KMS-11 (cell line): ENCODE measurements around the gene PLEKHF1.
A peak's percentile ranks its signal among the peaks of the same experiment; 100 is the strongest.

Experiments used
- H2AFZ ChIP-seq: fragments of 200-600 bp; sonication (generic); 2 replicates; pipeline ENCODE4 v1.6.1; 2016; ENCODE audit warnings: antibody characterized with exemption, mixed run types, low read depth
- H3K27ac ChIP-seq: fragments of 200-600 bp; sonication (generic); 2 replicates; pipeline ENCODE4 v1.6.1; 2016; ENCODE audit warnings: mild to moderate bottlenecking, mixed run types
- H3K27me3 ChIP-seq: fragments of 200-600 bp; sonication (generic); 2 replicates; pipeline ENCODE4 v1.6.1; 2017; ENCODE audit warnings: mild to moderate bottlenecking, low read depth, mixed run types, moderate library complexity; ENCODE audit not compliant: insufficient read depth
- H3K36me3 ChIP-seq: fragments of 200-600 bp; sonication (generic); 2 replicates; pipeline ENCODE4 v1.6.1; 2017; ENCODE audit warnings: mild to moderate bottlenecking, mixed run types; ENCODE audit not compliant: insufficient read depth
- H3K4me1 ChIP-seq: fragments of 200-600 bp; sonication (generic); 2 replicates; pipeline ENCODE4 v1.6.1; 2016; ENCODE audit warnings: mild to moderate bottlenecking, low read depth, mixed run types; ENCODE audit not compliant: poor library complexity, severe bottlenecking
- H3K4me2 ChIP-seq: fragments of 200-600 bp; sonication (generic); 2 replicates; pipeline ENCODE4 v1.7.0; 2016; ENCODE audit warnings: mild to moderate bottlenecking, mixed run types
- H3K4me3 ChIP-seq: fragments of 200-600 bp; sonication (generic); IDR thresholded peaks from 2 replicates; pipeline ENCODE4 v1.6.1; 2017; ENCODE audit warnings: low read depth, low read length, mixed read lengths; ENCODE audit not compliant: insufficient read depth
- H3K79me2 ChIP-seq: fragments of 200-600 bp; sonication (generic); 2 replicates; pipeline ENCODE4 v1.6.1; 2016; ENCODE audit warnings: low read depth, mixed run types; ENCODE audit not compliant: insufficient read depth
- H3K9ac ChIP-seq: fragments of 200-600 bp; sonication (generic); 2 replicates; pipeline ENCODE4 v1.6.1; 2016; ENCODE audit warnings: mild to moderate bottlenecking, mixed run types
- H4K20me1 ChIP-seq: fragments of 200-600 bp; sonication (generic); 2 replicates; pipeline ENCODE4 v1.6.1; 2016; ENCODE audit warnings: mild to moderate bottlenecking, mixed run types; ENCODE audit not compliant: insufficient read depth
- TF ChIP-seq, protein P1 (sequence below): fragments of 200-600 bp; sonication (generic); conservative IDR thresholded peaks from 2 replicates; pipeline ENCODE4 v1.6.1; 2017; ENCODE audit warnings: low read depth, mild to moderate bottlenecking, antibody characterized with exemption, low read length, moderate library complexity, mixed read lengths

PLEKHF1 gene

DNA sequence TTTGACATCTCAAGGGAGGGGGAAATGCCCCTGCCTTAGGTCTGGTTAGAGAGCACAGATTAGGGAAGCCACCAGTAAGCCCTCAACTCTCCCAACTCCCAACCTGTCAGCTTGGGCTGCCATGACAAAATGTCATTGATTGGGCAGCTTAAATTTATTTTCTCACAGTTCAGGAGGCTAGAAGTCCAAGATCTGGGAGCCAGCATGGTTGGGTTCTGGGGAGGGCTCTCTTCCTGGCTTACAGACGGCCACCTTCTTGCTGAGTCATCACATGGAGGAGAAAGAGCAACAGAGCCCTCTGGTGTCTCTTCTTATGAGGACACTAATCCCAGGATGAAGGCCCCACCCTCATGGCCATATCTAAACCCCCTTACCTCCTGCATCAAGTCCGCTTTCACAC is 25.6 kb downstream of the PLEKHF1 start:
- Histone ChIP-seq H3K4me1 (no peaks in the 10 kb centered on the region), H2AFZ (no peak overlapping the region; the same call in 1 of the 2 replicates), H4K20me1 (no peaks in the 10 kb centered on the region), H3K36me3 (no peaks in the 10 kb centered on the region), H3K4me2 (no peak overlapping the region), H3K4me3 (no peak overlapping the region), H3K27ac (no peak overlapping the region), H3K79me2 (no peaks in the 10 kb centered on the region), H3K9ac (no peak overlapping the region), H3K27me3 (no peaks in the 10 kb centered on the region)
- TF ChIP-seq, protein P1, sequence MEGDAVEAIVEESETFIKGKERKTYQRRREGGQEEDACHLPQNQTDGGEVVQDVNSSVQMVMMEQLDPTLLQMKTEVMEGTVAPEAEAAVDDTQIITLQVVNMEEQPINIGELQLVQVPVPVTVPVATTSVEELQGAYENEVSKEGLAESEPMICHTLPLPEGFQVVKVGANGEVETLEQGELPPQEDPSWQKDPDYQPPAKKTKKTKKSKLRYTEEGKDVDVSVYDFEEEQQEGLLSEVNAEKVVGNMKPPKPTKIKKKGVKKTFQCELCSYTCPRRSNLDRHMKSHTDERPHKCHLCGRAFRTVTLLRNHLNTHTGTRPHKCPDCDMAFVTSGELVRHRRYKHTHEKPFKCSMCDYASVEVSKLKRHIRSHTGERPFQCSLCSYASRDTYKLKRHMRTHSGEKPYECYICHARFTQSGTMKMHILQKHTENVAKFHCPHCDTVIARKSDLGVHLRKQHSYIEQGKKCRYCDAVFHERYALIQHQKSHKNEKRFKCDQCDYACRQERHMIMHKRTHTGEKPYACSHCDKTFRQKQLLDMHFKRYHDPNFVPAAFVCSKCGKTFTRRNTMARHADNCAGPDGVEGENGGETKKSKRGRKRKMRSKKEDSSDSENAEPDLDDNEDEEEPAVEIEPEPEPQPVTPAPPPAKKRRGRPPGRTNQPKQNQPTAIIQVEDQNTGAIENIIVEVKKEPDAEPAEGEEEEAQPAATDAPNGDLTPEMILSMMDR = no peak; the same call in 1 of the 2 replicates

DNA sequence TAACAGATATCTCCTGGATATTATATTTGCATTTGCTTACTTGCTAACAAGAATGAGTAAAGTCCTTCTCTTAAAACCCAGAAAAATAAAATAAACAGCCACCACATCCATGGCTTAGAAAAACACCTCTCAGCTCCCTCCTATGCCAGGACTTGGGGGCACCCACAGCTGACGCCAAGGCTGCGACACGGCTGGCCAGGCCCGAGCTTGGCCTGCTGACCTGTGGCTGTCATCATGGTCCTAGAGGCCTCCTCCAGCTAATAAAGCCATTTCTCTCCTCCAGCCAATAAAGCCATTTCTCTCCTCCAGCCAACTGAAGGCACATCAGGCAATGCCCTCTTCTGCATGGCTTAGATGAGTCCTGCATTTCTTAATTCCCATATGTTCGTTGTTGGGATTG is 28.9 kb downstream of the PLEKHF1 start:
- Histone ChIP-seq H3K4me3 (no peak overlapping the region), H3K4me1 (no peaks in the 10 kb centered on the region), H3K79me2 (no peaks in the 10 kb centered on the region), H3K36me3 (no peaks in the 10 kb centered on the region), H3K27ac (no peak overlapping the region), H2AFZ (no peak overlapping the region), H4K20me1 (no peaks in the 10 kb centered on the region), H3K4me2 (no peak overlapping the region), H3K27me3 (no peaks in the 10 kb centered on the region), H3K9ac (no peak overlapping the region)
- TF ChIP-seq, protein P1 = no peak

DNA sequence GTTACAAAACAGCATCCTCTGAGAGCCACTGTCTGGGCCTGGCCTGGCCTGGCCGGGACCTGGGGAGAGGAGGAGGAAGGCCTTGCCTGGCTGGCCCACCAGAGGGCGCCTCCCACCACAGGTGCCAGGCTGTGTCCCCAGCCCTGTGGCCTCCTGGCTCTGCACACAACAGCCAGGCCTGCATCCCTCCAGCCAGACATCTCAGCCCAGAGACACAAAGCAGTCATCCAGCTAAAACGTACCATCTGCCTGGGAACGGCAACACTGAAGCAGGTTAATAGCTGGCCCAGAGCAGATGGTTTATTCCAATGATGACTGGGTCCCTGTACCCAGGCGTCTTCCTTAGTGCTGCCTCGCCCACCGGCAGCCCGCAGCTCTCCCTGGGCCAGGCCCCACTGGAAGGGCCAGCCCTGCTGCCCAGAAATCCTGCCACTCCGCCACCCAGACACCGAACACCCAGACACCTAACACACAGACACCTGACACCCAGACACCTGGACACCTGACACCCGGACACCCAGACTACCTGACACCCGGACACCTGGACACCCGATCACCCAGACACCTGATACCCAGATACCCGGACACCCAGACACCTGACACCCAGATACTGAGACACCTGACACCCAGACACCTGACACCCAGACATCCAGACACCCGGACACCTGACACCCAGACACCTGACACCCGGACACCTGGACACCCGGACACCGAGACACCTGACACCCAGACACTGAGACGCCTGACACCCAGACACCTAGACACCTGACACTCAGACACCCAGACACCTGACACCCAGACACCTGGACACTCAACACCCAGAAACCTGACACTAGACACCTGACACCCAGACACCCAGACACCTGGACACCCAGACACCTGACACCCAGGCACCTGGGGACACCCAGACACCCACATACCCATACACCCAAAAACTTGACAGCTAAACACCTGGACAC is 29.7 kb downstream of the PLEKHF1 start:
- Histone ChIP-seq H3K36me3 (no peaks in the 10 kb centered on the region), H3K4me3 (no peak overlapping the region), H3K79me2 (no peaks in the 10 kb centered on the region), H3K27me3 (no peaks in the 10 kb centered on the region), H3K4me1 (no peaks in the 10 kb centered on the region), H3K4me2 (no peak overlapping the region), H3K9ac (no peak overlapping the region), H3K27ac (no peak overlapping the region), H2AFZ (no peak overlapping the region), H4K20me1 (no peaks in the 10 kb centered on the region)
- TF ChIP-seq, protein P1 = peak; percentile 67

DNA sequence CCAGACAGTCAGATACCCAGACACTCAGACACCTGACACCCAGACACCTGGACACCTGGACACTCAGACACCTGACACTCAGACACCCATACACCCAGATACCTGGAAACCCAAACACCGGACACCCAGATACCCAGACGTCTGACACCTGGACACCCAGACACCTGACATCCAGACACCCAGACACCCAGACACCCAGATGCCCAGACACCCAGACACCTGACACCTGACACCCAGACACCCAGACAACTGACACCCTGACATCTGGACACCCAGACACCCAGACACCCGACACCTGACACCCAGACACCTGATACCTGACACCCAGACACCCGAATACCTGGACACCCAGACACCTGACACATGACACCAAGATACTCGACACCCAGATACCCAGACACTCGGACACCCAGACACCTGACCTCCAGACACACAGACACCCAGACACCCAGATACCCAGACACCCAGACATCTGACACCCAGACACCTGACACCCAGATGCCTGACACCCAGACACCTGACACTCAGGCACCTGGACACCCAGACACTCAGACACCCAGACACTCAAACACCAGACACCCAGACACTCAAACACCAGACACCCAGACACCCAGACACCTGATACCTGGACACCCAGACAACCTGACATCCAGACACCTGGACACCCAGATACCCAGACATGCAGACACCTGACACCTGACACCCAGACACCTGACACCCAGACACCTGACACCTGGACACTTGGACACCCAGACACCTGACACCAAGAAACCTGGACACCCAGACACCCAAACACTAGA is 30.7 kb downstream of the PLEKHF1 start:
- no peak overlapping the region for H3K9ac ChIP-seq
- no peak overlapping the region for H3K4me3 ChIP-seq
- H2AFZ ChIP-seq = no peak overlapping the region
- H4K20me1 ChIP-seq = no peaks in the 10 kb centered on the region
- TF ChIP-seq, protein P1 = no peak
- H3K4me1 ChIP-seq = no peaks in the 10 kb centered on the region
- no peaks in the 10 kb centered on the region for H3K36me3 ChIP-seq
- no peak overlapping the region for H3K27ac ChIP-seq
- no peak overlapping the region for H3K4me2 ChIP-seq
- no peaks in the 10 kb centered on the region for H3K79me2 ChIP-seq
- H3K27me3 ChIP-seq = no peaks in the 10 kb centered on the region
